ENCODE results near the gene MYOF. TPM values are rescaled to one million over a fixed set of nuclear protein-coding genes. Genes with fewer than 3 reads are reported as not detected.
"Not testable (repeated sequence)": the region's sequence is repeated elsewhere in the genome, so short reads cannot be mapped to it uniquely, and the experiment has no call there.

The MYOF gene
- total and polyA plus RNA-seq, 2 experiments from 2014 or later: 101 to 261 TPM

GRCh38 chr10:93445097-93445960 is 36.8 kb downstream of the MYOF start:
- H3K9ac ChIP-seq: peak overlapping the region; percentile 81
- H3K27me3 ChIP-seq (replicated peaks; ENCODE audit: insufficient read depth): no peaks in the 10 kb centered on the region
- H3K79me2 ChIP-seq (ENCODE audit: insufficient read depth): peaks cover 96% of the 10 kb centered on the region
- peaks cover 66% of the 10 kb centered on the region for H3F3A ChIP-seq (ENCODE audit: insufficient read depth)
- DNase-seq: peak; percentile 98
- in situ Hi-C loops (cut with MboI): no loop called here
- H3K9me2 ChIP-seq (ENCODE audit: insufficient read depth): no peaks in the 10 kb centered on the region
- H3K4me1 ChIP-seq (ENCODE audit: insufficient read depth): peaks cover 50% of the 10 kb centered on the region
- H3K4me2 ChIP-seq (ENCODE audit: unreplicated experiment): peak overlapping the region; percentile 31
- no peak overlapping the region for H3K4me3 ChIP-seq
- no peaks in the 10 kb centered on the region for H4K20me1 ChIP-seq (ENCODE audit: insufficient read depth)
- peak overlapping the region; percentile 100 for H3K27ac ChIP-seq
- TF ChIP-seq EZH2phosphoT487 (IDR thresholded peaks at IDR 0.05; ENCODE audit: insufficient read depth, low read depth) (no peak), EZH2 (IDR thresholded peaks at IDR 0.05; ENCODE audit: insufficient read depth, poor library complexity, severe bottlenecking) (no peak)
- H2AFZ ChIP-seq: no peak overlapping the region
- H3K9me3 ChIP-seq (ENCODE audit: low read depth): no peaks in the 10 kb centered on the region
- H3K36me3 ChIP-seq (ENCODE audit: low read depth): peaks cover 51% of the 10 kb centered on the region
- 27 to 33% methylated on average over 8 of the region's 8 CpGs for WGBS, 2 experiments (ENCODE audit: low coverage in 1 of 2, low lambda C conversion rate in 2 of 2, missing lambda C conversion rate in 2 of 2)

GRCh38 chr10:93443481-93443880 is 38.7 kb downstream of the MYOF start:
- Histone ChIP-seq H3K9ac (no peak overlapping the region), H3K9me2 (ENCODE audit: insufficient read depth) (no peaks in the 10 kb centered on the region), H3F3A (ENCODE audit: insufficient read depth) (peaks cover 84% of the 10 kb centered on the region), H3K27me3 (replicated peaks; ENCODE audit: insufficient read depth) (no peaks in the 10 kb centered on the region), H3K4me2 (ENCODE audit: unreplicated experiment) (no peak overlapping the region), H3K27ac (peak overlapping the region; percentile 100; the same call in 1 of the 2 replicates), H2AFZ (no peak overlapping the region), H3K4me3 (no peak overlapping the region), H4K20me1 (ENCODE audit: insufficient read depth) (no peaks in the 10 kb centered on the region), H3K36me3 (ENCODE audit: low read depth) (peaks cover 47% of the 10 kb centered on the region), H3K4me1 (ENCODE audit: insufficient read depth) (peaks cover 55% of the 10 kb centered on the region), H3K9me3 (ENCODE audit: low read depth) (no peaks in the 10 kb centered on the region), H3K79me2 (ENCODE audit: insufficient read depth) (peaks cover 96% of the 10 kb centered on the region)
- in situ Hi-C loops (cut with MboI): no loop called here
- no peak for DNase-seq
- TF ChIP-seq EZH2 (IDR thresholded peaks at IDR 0.05; ENCODE audit: insufficient read depth, poor library complexity, severe bottlenecking) (no peak), EZH2phosphoT487 (IDR thresholded peaks at IDR 0.05; ENCODE audit: insufficient read depth, low read depth) (no peak)
- WGBS, 2 experiments (ENCODE audit: low coverage in 1 of 2, low lambda C conversion rate in 2 of 2, missing lambda C conversion rate in 2 of 2): 61 to 66% methylated on average over 1 of the region's 1 CpG

GRCh38 chr10:93442721-93443120 is 39.4 kb downstream of the MYOF start:
- H3K9me3 ChIP-seq (ENCODE audit: low read depth); H4K20me1 ChIP-seq (ENCODE audit: insufficient read depth); in situ Hi-C loops (cut with MboI); DNase-seq; H2AFZ ChIP-seq; H3K27me3 ChIP-seq (replicated peaks; ENCODE audit: insufficient read depth); H3K4me3 ChIP-seq; H3K9me2 ChIP-seq (ENCODE audit: insufficient read depth); H3K4me2 ChIP-seq (ENCODE audit: unreplicated experiment): not testable (repeated sequence)
- peak overlapping the region; percentile 75; the same call in 1 of the 2 replicates for H3K9ac ChIP-seq
- peaks cover 94% of the 10 kb centered on the region for H3K79me2 ChIP-seq (ENCODE audit: insufficient read depth)
- peaks cover 92% of the 10 kb centered on the region for H3F3A ChIP-seq (ENCODE audit: insufficient read depth)
- H3K27ac ChIP-seq: peak overlapping the region; percentile 100
- peaks cover 63% of the 10 kb centered on the region for H3K4me1 ChIP-seq (ENCODE audit: insufficient read depth)
- 80% methylated on average over 10 of the region's 10 CpGs for WGBS, 2 experiments (ENCODE audit: low coverage in 1 of 2, low lambda C conversion rate in 2 of 2, missing lambda C conversion rate in 2 of 2)
- peaks cover 40% of the 10 kb centered on the region for H3K36me3 ChIP-seq (ENCODE audit: low read depth)

GRCh38 chr10:93440591-93441091 is 41.5 kb downstream of the MYOF start:
- 11 to 17% methylated on average over 2 of the region's 2 CpGs for WGBS, 2 experiments (ENCODE audit: low coverage in 1 of 2, low lambda C conversion rate in 2 of 2, missing lambda C conversion rate in 2 of 2)
- in situ Hi-C loops (cut with MboI): no loop called here
- H3K79me2 ChIP-seq (ENCODE audit: insufficient read depth): peaks cover 75% of the 10 kb centered on the region
- H3K36me3 ChIP-seq (ENCODE audit: low read depth): peaks cover 26% of the 10 kb centered on the region
- peaks cover 66% of the 10 kb centered on the region for H3K4me1 ChIP-seq (ENCODE audit: insufficient read depth)
- no peaks in the 10 kb centered on the region for H3K9me3 ChIP-seq (ENCODE audit: low read depth)
- no peak for TF ChIP-seq EZH2phosphoT487 (IDR thresholded peaks at IDR 0.05; ENCODE audit: insufficient read depth, low read depth)
- no peak overlapping the region for H2AFZ ChIP-seq
- peaks cover 90% of the 10 kb centered on the region for H3F3A ChIP-seq (ENCODE audit: insufficient read depth)
- peak overlapping the region; percentile 52 for H3K4me2 ChIP-seq (ENCODE audit: unreplicated experiment)
- no peaks in the 10 kb centered on the region for H3K27me3 ChIP-seq (replicated peaks; ENCODE audit: insufficient read depth)
- DNase-seq: peak; percentile 65
- no peaks in the 10 kb centered on the region for H3K9me2 ChIP-seq (ENCODE audit: insufficient read depth)
- no peak overlapping the region for H3K4me3 ChIP-seq
- H4K20me1 ChIP-seq (ENCODE audit: insufficient read depth): no peaks in the 10 kb centered on the region
- peak overlapping the region; percentile 100 for H3K27ac ChIP-seq
- peak overlapping the region; percentile 75 for H3K9ac ChIP-seq
